ENCODE measurements around the gene DPPA3. TPM values are rescaled to one million over a fixed set of nuclear protein-coding genes. Genes with fewer than 3 reads are reported as not detected.

The DPPA3 gene
- total and polyA plus RNA-seq, 2 of the 8 experiments (the other 6 are each of a cell fraction or from before 2014, with no cell fraction given) = 0.30 to 1.2 TPM

DNA sequence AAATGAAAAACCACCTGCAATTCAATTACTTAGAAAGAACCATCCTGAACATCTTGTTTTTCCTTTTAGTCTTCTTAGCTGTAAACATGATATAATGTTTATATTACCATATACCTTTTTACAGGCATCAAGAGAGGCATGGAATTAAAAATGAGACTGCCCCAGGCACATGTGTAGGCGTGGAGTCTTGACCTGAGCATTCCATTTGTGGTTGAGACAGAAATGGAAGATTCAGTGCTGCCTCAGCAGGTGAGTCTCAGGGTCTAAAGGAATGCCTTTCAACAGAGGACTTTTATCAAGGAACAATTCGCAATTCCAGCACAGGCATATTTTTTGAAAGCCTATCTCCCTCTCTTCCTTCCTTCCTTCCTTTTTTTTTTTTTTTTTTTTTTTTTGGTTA, 45.8 kb downstream of the DPPA3 start (continued):
- TF ChIP-seq CBX8 (IDR thresholded peaks at IDR 0.05; ENCODE audit: borderline replicate concordance, low read depth, low read length) = no peak
- no peak for TF ChIP-seq TAF7 (optimal IDR thresholded peaks at IDR 0.05; ENCODE audit: borderline replicate concordance, low read depth, low read length)
- no peak for TF ChIP-seq RXRA (IDR thresholded peaks at IDR 0.05; ENCODE audit: insufficient read depth, low read depth, low read length)
- TF ChIP-seq EP300 (IDR thresholded peaks at IDR 0.05; ENCODE audit: borderline replicate concordance in 1 of 2, low read depth in 2 of 2, low read length in 2 of 2) = no peak
- TF ChIP-seq SIN3A (conservative IDR thresholded peaks at IDR 0.05 in 1 of 2, IDR thresholded peaks at IDR 0.05 in 1 of 2; ENCODE audit: low read depth in 1 of 2, low read length in 2 of 2) = no peak
- no peak for TF ChIP-seq YY1 (IDR thresholded peaks at IDR 0.05; ENCODE audit: low read depth, low read length)
